ENCODE results near the gene RAX.

RAX gene

GRCh38 chr18:59272891-59273758, at the start of gene RAX:
TSS of gene RAX (minus strand) at chr18:59273454. CDS start at chr18:59273206, 248 bp downstream.
- no peak for DNase-seq

- no peak for DNase-seq
Measured at GRCh38 chr18:59318460-59319050, 45.3 kb upstream of the RAX start, which contains the start of gene CPLX4. TSS of gene CPLX4 (minus strand) at chr18:59318649. CDS start at chr18:59318462, 187 bp downstream.

DNA sequence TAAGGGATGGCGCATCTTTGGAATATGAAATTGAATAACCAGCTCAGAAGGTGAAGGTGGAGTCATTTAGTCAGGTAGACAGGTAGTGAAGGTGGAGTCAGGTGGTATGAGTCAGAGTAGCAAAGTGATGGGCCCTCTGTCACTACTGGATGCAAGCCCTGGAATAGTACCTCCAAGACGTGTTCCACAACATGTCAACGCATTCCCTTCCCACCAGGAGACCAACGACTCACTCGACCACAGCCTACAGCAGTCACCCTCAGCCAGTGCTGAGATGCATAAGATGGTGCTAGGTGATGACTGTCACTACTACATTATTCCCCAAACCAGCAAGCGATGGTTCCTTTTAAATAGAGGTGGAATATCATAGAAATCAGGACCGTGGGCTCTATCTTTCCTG, 38.4 kb upstream of the RAX start:
- DNase-seq: no peak

DNA sequence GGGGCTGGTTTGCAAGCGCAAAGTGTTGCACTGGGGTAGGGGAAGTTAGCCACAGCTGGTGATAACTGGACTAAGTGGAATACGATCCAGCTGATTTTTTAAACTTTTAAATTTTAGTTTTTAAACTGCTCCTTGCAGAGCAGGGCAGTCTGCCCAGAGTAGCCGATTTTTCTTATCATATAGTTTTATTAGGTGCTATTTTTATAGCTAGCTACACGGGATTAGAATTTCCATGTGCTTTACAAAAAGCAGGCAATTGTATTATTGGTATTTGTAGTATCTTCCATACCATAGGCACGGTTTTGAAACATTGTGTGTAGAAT, 35.6 kb upstream of the RAX start:
- no peak for DNase-seq

- peak; percentile 77 for DNase-seq
Measured at GRCh38 chr18:59308248-59308937, 35.1 kb upstream of the RAX start.

- DNase-seq: no peak
Measured at GRCh38 chr18:59306640-59307039, 33.4 kb upstream of the RAX start.

DNA sequence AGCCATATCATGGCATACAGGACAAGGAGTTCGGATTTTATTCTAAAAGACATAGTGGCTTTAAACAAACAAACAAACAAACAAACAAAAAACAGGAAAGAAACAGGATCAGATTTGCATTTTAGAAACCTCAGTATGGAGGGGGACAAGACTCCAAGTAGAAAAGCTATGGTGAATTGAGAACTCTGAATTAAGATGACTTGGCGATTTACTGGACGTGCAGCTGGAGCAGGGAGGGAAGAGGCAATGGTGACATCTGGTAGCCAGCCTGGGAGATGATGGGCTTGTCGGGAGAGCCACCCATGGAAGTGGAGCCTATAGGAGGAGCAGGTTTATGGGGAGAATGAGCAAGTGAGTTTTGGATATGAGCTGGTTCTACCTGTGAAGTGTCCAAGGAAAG, 32.0 kb upstream of the RAX start:
- DNase-seq: no peak

GRCh38 chr18:59303656-59304195, 30.5 kb upstream of the RAX start:
- DNase-seq: no peak

- no peak for DNase-seq
Measured at GRCh38 chr18:59303006-59303405, 29.8 kb upstream of the RAX start.

DNA sequence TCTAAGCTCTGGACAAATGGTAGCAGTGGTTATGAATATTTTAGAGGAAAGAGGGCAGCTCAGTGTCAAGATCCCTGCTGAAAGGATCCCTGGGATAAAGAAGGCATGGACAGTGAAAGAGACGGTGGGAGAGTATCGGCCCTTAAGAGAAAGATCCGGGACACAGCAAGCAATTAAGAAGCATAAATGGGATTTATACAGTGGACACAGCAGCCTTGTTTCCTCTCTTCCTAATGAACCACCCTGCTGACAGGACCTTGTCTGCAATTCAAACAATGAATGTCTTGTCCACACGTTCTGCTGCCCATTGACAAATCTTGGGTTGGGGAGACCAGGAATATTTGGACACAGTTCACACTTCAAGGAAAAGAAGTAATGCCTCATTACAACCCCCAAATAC, 28.7 kb upstream of the RAX start:
- DNase-seq: no peak

GRCh38 chr18:59300676-59301285, 27.5 kb upstream of the RAX start:
- DNase-seq: no peak

DNA sequence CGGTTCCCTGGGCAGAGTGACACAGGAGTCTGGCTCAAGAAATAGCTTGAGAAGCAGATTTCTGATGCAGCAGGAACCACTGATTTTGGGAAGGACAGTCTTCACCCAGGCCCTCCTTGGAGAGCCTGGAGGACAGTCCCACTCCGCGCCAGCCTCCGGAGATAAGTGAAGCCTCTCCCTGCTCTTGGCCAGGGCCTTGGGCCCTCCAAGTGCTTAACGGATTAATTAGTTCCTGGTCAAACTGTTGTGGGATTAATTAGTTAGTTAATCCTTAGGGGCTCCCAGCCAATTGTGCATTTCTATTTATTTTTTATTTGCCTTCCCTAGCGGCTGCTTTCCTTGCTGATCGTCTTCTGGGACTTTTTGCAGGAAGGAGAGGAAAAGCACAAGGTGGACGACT, 25.6 kb upstream of the RAX start:
- no peak for DNase-seq

DNA sequence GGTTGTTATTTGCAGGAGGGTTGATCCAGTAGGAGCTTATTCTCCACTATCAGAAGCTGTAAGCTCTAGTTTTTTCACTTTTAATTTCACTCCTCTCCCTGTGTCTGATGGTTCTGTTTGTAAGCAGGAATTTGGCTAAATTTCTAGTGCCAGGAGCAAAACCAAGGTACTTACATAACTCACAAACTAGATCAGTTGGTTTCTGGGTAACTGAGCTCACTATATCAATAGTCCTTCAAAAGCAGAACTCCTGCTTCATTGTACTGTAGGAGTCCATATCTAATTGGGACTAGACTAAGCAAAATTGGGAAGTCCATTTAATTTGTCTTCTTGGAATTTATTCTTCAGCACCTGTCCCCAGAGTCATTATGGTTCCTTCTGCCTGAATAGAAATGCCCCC, 20.1 kb upstream of the RAX start:
- DNase-seq: no peak

DNA sequence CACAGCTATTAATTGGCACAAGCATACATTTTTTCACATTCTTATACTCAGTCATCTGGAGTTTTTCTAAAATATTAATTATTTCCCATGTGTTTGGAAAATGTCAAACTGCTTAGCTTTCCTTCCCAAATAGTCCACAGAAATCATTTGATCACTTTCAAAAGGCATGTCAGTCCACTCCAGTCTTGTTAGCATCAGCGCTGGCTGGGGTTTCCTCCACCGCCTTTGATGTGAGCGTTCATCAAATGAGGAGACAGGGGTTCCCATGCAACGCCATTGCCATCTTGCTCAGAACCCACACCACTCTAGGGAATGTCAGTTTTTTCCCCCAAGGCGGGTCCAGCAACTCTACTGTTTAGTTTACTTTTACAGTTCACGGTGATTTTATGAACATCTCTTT, 13.1 kb upstream of the RAX start:
- DNase-seq: no peak

GRCh38 chr18:59282341-59282740, 9.1 kb upstream of the RAX start:
- DNase-seq: no peak

- DNase-seq: no peak
Measured at GRCh38 chr18:59279722-59280121, 6.5 kb upstream of the RAX start.

DNA sequence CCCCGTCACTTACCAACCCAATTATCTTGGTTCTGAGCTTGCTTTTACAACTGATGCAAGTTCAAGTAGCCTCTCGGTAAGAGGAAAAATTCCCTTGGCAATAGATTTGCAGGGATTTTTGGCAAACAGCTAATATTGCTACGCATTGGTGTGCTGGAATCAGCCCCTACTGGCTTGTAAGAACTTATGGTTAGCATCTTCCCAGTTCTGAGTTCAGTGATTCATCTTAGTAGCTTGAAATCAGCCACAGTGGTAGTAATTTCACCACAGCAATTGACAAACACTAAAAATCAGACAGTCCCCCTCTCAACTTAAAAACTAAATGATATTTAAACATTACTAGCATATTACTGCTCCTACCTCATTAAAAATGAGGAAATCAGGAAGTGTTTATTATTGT, 5.9 kb upstream of the RAX start:
- DNase-seq: no peak

- DNase-seq: no peak
Measured at GRCh38 chr18:59278793-59279192, 5.5 kb upstream of the RAX start.

DNA sequence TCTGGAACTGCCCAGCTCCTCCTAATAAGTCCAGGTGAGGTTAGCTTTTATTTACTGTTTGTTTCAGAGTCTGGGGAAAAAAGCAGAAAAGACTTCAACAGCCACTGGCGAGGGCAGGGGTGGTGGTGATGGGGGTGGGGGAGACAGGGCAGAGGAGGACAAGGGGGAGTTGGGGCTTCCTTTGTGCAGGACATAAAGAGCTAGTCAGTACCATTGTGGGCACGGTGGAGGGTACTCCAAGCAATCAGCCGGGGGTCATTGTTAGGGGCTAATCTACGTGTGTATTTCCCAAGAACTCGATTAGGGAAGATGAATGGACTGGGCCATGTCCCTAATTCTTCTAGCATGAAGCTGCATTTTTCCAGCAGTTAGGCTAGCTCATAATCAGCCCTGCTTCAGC, 2.8 kb upstream of the RAX start:
- DNase-seq: no peak

GRCh38 chr18:59275406-59275949, 2.2 kb upstream of the RAX start:
- DNase-seq: no peak

GRCh38 chr18:59274533-59274928, 1.3 kb upstream of the RAX start:
- no peak for DNase-seq

GRCh38 chr18:59273759-59274532, 692 bp upstream of the RAX start:
- DNase-seq: no peak
